ENCODE results near the gene STRBP. TPM values are rescaled to one million over a fixed set of nuclear protein-coding genes. Genes with fewer than 3 reads are reported as not detected.

Gene STRBP
- total RNA-seq, 2 experiments from 2014 or later = 40.7 to 43.2 TPM

DNA sequence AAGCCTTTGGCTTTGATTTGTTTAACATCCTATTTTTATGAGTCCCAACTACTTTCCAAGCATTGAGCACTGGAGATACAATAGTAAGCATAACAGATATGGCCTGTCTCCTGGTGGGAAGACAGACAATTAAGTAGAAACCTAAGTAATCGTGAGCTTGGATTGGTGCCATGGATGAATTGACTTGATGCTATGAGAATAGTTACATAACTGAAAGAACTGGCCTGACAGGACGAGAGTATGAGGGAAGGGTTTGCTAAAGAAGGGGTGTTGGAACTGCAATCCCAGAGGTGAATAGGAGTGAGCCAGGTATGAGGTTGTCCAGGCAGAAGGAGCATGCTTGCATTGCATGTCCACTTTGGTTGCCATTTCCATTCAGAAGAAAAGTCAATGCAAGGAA is 182.5 kb downstream of the STRBP start:
- CTCF ChIA-PET = interaction anchor here (2.1 kb wide), 1 partner anchor 264 kb away, joined by 14 read pairs; no protein-coding TSS in a partner anchor

GRCh38 chr9:123084256-123084655 is 184.1 kb downstream of the STRBP start:
- ChIA-PET CTCF (interaction anchor here (0.8 to 2.1 kb wide), 4 partner anchors 11 to 269 kb away, joined by 3 to 14 read pairs (median 6); no protein-coding TSS in a partner anchor), POLR2A (no interaction called here)
- Mint-ChIP-seq H3K36me3 (ENCODE audit: low read depth) (peaks cover 4% of the 10 kb centered on the region), H3K9me3 (no peaks in the 10 kb centered on the region), H3K27ac (no peak overlapping the region), H3K4me3 (no peak overlapping the region), H3K4me1 (ENCODE audit: low read depth) (no peaks in the 10 kb centered on the region), H3K27me3 (no peaks in the 10 kb centered on the region)
- ATAC-seq = no peak
- intact Hi-C loops (cut with micrococcal nuclease) = loop anchor here (5.0 to 10.0 kb wide), 2 partner anchors 141 to 268 kb away; no protein-coding TSS in a partner anchor
- TF ChIP-seq, protein P1, sequence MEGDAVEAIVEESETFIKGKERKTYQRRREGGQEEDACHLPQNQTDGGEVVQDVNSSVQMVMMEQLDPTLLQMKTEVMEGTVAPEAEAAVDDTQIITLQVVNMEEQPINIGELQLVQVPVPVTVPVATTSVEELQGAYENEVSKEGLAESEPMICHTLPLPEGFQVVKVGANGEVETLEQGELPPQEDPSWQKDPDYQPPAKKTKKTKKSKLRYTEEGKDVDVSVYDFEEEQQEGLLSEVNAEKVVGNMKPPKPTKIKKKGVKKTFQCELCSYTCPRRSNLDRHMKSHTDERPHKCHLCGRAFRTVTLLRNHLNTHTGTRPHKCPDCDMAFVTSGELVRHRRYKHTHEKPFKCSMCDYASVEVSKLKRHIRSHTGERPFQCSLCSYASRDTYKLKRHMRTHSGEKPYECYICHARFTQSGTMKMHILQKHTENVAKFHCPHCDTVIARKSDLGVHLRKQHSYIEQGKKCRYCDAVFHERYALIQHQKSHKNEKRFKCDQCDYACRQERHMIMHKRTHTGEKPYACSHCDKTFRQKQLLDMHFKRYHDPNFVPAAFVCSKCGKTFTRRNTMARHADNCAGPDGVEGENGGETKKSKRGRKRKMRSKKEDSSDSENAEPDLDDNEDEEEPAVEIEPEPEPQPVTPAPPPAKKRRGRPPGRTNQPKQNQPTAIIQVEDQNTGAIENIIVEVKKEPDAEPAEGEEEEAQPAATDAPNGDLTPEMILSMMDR (IDR thresholded peaks at IDR 0.05) = no peak
- no peak for DNase-seq

More for the DNA sequence above, 182.5 kb downstream of the STRBP start:
- H3K4me3 Mint-ChIP-seq = no peak overlapping the region
- DNase-seq (no peak), ATAC-seq (no peak)
- H3K27me3 Mint-ChIP-seq = no peaks in the 10 kb centered on the region
- no peaks in the 10 kb centered on the region for H3K9me3 Mint-ChIP-seq
- intact Hi-C loops (cut with micrococcal nuclease) = loop anchor here (10.0 kb wide), 1 partner anchor 139 kb away; no protein-coding TSS in a partner anchor
- no peaks in the 10 kb centered on the region for H3K4me1 Mint-ChIP-seq (ENCODE audit: low read depth)
- POLR2A ChIA-PET = no interaction called here
- no peak overlapping the region for H3K27ac Mint-ChIP-seq
- TF ChIP-seq, protein P1 (IDR thresholded peaks at IDR 0.05) = no peak
- H3K36me3 Mint-ChIP-seq (ENCODE audit: low read depth) = peaks cover 7% of the 10 kb centered on the region

DNA sequence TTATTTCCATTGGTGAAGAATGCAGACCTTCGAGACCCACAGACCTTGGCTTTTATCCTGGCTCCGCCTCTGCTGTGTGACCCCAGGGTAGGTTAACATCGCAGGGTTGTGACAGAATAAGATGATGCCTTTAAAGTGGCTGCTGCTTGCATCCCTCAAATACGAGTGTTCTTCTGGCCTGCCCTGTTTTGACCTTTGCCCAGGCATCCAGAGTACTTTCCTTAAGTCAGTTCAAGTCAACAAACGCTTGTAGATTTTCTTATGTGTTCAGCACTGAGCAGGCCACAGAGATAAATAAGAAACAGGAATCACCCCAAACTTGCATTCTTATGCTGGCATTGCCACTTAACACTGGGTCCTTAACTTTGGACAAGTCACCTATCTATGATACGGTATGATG is 184.7 kb downstream of the STRBP start:
- intact Hi-C loops (cut with micrococcal nuclease) = loop anchor here (5.0 to 10.0 kb wide), 2 partner anchors 141 to 269 kb away; no protein-coding TSS in a partner anchor

GRCh38 chr9:123081824-123082223 is 186.6 kb downstream of the STRBP start:
- no peak overlapping the region for H3K4me3 Mint-ChIP-seq
- no peaks in the 10 kb centered on the region for H3K27me3 Mint-ChIP-seq
- TF ChIP-seq, protein P1 (IDR thresholded peaks at IDR 0.05) = peak; percentile 60
- H3K4me1 Mint-ChIP-seq (ENCODE audit: low read depth) = no peaks in the 10 kb centered on the region
- no peaks in the 10 kb centered on the region for H3K9me3 Mint-ChIP-seq
- CTCF ChIA-PET = interaction anchor here (0.8 to 3.8 kb wide), 10 partner anchors 8 to 318 kb away, joined by 3 to 63 read pairs (median 4); no protein-coding TSS in a partner anchor
- POLR2A ChIA-PET = no interaction called here
- ATAC-seq = peak; percentile 39
- H3K36me3 Mint-ChIP-seq (ENCODE audit: low read depth) = peaks cover 9% of the 10 kb centered on the region
- DNase-seq = peak; percentile 18
- intact Hi-C loops (cut with micrococcal nuclease) = loop anchor here (5.0 to 10.0 kb wide), 2 partner anchors 143 to 270 kb away; no protein-coding TSS in a partner anchor
- no peak overlapping the region for H3K27ac Mint-ChIP-seq

More for the DNA sequence above, 184.7 kb downstream of the STRBP start:
- ChIA-PET POLR2A (no interaction called here), CTCF (interaction anchor here (0.8 to 2.1 kb wide), 4 partner anchors 10 to 270 kb away, joined by 3 to 14 read pairs (median 6); no protein-coding TSS in a partner anchor)
- no peaks in the 10 kb centered on the region for H3K4me1 Mint-ChIP-seq (ENCODE audit: low read depth)
- DNase-seq = no peak
- H3K4me3 Mint-ChIP-seq = no peak overlapping the region
- ATAC-seq = no peak
- TF ChIP-seq, protein P1 (IDR thresholded peaks at IDR 0.05) = no peak
- no peak overlapping the region for H3K27ac Mint-ChIP-seq
- H3K36me3 Mint-ChIP-seq (ENCODE audit: low read depth) = peaks cover 7% of the 10 kb centered on the region
- H3K27me3 Mint-ChIP-seq = no peaks in the 10 kb centered on the region
- H3K9me3 Mint-ChIP-seq = no peaks in the 10 kb centered on the region

DNA sequence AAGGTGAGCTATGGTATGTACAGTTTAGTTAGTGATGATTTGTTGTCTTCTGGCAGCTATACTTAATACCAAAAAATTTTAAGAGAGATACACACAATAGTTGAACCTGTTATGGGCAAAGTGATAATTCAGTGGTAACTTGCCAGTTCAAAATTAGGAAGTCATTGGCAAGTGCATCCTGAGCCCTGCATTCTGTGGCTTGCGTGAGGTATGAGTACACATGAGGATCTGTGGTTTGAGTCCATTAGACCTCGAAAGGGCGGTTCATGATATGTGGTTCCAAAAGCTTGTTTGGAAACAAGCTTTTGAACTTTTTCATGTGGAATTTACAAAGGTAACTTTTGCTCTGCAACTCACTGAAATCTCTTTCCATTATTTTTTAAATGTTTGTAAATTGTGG is 187.9 kb downstream of the STRBP start:
- CTCF ChIA-PET = interaction anchor here (0.8 to 3.8 kb wide), 7 partner anchors 9 to 269 kb away, joined by 3 to 63 read pairs (median 4); no protein-coding TSS in a partner anchor
- Mint-ChIP-seq H3K27me3 (no peaks in the 10 kb centered on the region), H3K9me3 (no peaks in the 10 kb centered on the region), H3K4me3 (no peak overlapping the region), H3K36me3 (ENCODE audit: low read depth) (peaks cover 9% of the 10 kb centered on the region), H3K4me1 (ENCODE audit: low read depth) (no peaks in the 10 kb centered on the region), H3K27ac (no peak overlapping the region)
- DNase-seq = no peak
- no peak for ATAC-seq
- POLR2A ChIA-PET = interaction anchor here (1.0 kb wide), 1 partner anchor 13 kb away, joined by 3 read pairs; no protein-coding TSS in a partner anchor
- TF ChIP-seq, protein P1 (IDR thresholded peaks at IDR 0.05) = no peak
- intact Hi-C loops (cut with micrococcal nuclease) = loop anchor here (5.0 to 10.0 kb wide), 2 partner anchors 144 to 272 kb away; no protein-coding TSS in a partner anchor
